Progenitor cell of endocrine pancreas (in vitro differentiated cells): ENCODE measurements around the gene NIM1K. TPM values are rescaled to one million over a fixed set of nuclear protein-coding genes. Genes with fewer than 3 reads are reported as not detected.

ENCODE experiments used
- DNase-seq: peaks from one replicate; pipeline ENCODE4 v3.0.0; 2021; ENCODE audit warnings: low spot score; ENCODE audit not compliant: unreplicated experiment
- H3K27ac Mint-ChIP-seq: 2 replicates; pipeline ENCODE4 v1.8.0; 2021; ENCODE audit warnings: mild to moderate bottlenecking, moderate library complexity, mixed read lengths
- H3K27me3 Mint-ChIP-seq: 2 replicates; pipeline ENCODE4 v1.8.0; 2021; ENCODE audit warnings: mixed read lengths
- H3K36me3 Mint-ChIP-seq: 2 replicates; pipeline ENCODE4 v1.8.0; 2022; ENCODE audit warnings: mixed read lengths; ENCODE audit not compliant: insufficient read depth
- H3K4me1 Mint-ChIP-seq: 2 replicates; pipeline ENCODE4 v1.8.0; 2021; ENCODE audit warnings: low read depth, mixed read lengths
- H3K4me3 Mint-ChIP-seq: 2 replicates; pipeline ENCODE4 v1.8.0; 2021; ENCODE audit warnings: low read depth, mild to moderate bottlenecking, moderate library complexity, mixed read lengths
- H3K9me3 Mint-ChIP-seq: 2 replicates; pipeline ENCODE4 v1.8.0; 2021; ENCODE audit warnings: low read depth, mixed read lengths
- total RNA-seq: library from RNA; stranded (reverse); gene quantifications from 2 replicates; pipeline ENCODE4 v1.2.1, GENCODE V29; 2021
- TF ChIP-seq, protein P1 (sequence below): fragments of 200-600 bp; sonication (generic); IDR thresholded peaks from one replicate; pipeline ENCODE4 v1.5.0; 2021; ENCODE audit warnings: antibody characterized with exemption, mild to moderate bottlenecking; ENCODE audit not compliant: unreplicated experiment

NIM1K gene
- total RNA-seq, 1 donor from 2014 or later: 0.19 TPM

GRCh38 chr5:43244823-43245565 lies 53.0 kb downstream of the NIM1K start:
- peaks cover 6% of the 10 kb centered on the region for H3K27me3 Mint-ChIP-seq
- H3K4me1 Mint-ChIP-seq: no peaks in the 10 kb centered on the region
- no peaks in the 10 kb centered on the region for H3K9me3 Mint-ChIP-seq
- no peak overlapping the region for H3K27ac Mint-ChIP-seq
- no peak overlapping the region for H3K4me3 Mint-ChIP-seq
- TF ChIP-seq, protein P1, sequence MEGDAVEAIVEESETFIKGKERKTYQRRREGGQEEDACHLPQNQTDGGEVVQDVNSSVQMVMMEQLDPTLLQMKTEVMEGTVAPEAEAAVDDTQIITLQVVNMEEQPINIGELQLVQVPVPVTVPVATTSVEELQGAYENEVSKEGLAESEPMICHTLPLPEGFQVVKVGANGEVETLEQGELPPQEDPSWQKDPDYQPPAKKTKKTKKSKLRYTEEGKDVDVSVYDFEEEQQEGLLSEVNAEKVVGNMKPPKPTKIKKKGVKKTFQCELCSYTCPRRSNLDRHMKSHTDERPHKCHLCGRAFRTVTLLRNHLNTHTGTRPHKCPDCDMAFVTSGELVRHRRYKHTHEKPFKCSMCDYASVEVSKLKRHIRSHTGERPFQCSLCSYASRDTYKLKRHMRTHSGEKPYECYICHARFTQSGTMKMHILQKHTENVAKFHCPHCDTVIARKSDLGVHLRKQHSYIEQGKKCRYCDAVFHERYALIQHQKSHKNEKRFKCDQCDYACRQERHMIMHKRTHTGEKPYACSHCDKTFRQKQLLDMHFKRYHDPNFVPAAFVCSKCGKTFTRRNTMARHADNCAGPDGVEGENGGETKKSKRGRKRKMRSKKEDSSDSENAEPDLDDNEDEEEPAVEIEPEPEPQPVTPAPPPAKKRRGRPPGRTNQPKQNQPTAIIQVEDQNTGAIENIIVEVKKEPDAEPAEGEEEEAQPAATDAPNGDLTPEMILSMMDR: no peak
- H3K36me3 Mint-ChIP-seq: no peaks in the 10 kb centered on the region
- no peak for DNase-seq

- Mint-ChIP-seq H3K36me3 (no peaks in the 10 kb centered on the region), H3K27ac (no peak overlapping the region), H3K4me1 (no peaks in the 10 kb centered on the region), H3K4me3 (no peak overlapping the region), H3K9me3 (no peaks in the 10 kb centered on the region), H3K27me3 (peaks cover 10% of the 10 kb centered on the region)
- TF ChIP-seq, protein P1: no peak
- DNase-seq: no peak
Measured at GRCh38 chr5:43245724-43246385, 53.8 kb downstream of the NIM1K start.

DNA sequence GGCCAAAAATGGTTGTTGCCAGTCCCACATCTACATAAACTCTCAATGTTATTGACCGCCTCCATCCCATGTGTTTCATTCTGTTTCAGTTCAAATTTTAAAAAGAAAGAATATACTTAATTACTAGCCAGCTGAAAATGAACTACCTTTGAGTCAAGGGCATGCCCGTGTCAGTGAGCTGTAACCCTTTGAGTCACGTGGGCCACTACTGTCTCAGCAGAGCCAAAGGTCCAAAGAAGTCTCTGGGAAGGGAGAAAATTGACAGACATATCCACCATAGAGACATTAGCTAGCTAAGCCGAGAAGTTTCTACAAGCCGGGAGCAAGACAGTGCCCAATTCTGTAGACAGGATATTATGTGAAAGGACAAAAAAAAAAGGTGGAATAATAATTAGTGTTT lies 59.7 kb downstream of the NIM1K start:
- no peak overlapping the region for H3K27ac Mint-ChIP-seq
- no peak for DNase-seq
- no peaks in the 10 kb centered on the region for H3K9me3 Mint-ChIP-seq
- H3K36me3 Mint-ChIP-seq: no peaks in the 10 kb centered on the region
- peaks cover 8% of the 10 kb centered on the region for H3K4me1 Mint-ChIP-seq
- TF ChIP-seq, protein P1: no peak
- no peak overlapping the region for H3K4me3 Mint-ChIP-seq
- peaks cover 23% of the 10 kb centered on the region for H3K27me3 Mint-ChIP-seq

DNA sequence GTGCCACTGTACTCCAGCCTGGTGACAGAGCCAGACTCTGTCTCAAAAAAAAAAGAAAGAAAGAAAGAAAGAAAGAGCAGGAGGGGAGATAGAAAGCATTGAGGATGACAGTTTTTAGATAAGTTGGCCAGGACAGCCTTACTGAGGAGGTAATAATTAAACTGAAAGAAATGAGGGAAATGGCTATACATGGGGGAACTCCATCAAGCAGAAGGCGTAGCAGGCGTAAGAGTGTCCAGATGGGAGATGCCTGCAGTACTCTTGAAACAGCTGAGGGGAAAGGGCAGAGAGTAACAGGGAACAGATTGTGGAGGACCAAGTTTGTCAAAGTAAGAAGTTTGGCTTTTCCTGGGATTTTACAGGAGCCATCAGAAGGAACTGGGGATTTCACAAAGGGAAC lies 63.7 kb downstream of the NIM1K start:
- no peak for DNase-seq
- TF ChIP-seq, protein P1: no peak
- peaks cover 17% of the 10 kb centered on the region for H3K27me3 Mint-ChIP-seq
- H3K4me3 Mint-ChIP-seq: no peak overlapping the region
- peaks cover 8% of the 10 kb centered on the region for H3K4me1 Mint-ChIP-seq
- peaks cover 4% of the 10 kb centered on the region for H3K9me3 Mint-ChIP-seq
- no peaks in the 10 kb centered on the region for H3K36me3 Mint-ChIP-seq
- no peak overlapping the region for H3K27ac Mint-ChIP-seq

DNA sequence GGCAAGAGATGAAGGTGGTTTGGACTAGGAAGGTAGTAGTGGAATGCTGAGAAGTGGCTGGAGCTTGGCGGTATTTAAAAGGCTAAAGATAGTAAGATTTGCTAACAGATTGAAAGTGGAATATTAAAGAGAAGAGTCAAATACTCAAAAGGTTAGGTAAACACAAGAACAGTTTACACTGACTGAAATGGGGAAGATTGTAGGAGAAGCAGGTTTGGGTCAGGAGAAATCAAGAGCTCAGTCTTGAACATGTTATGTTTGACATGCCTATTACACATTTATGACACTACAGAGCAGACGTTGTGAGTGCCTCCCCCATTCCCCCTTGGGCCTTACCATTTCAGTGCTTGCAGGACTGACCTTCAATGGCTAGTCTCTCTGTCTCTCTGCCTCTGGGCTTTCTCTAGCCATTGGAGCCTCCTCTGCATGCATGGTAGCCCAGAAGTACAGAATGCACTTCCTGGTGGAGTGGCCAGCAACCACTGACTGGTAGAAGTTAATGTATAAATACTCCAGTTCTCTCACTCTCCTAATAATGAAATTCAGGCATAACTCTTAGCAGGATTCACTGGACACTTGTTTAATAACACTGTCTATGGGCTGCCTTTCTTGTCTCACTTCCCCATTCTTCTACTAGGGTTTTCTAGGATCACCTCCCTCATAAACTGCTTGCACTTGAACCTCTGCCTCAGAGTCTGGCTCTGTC lies 64.4 kb downstream of the NIM1K start:
- Mint-ChIP-seq H3K36me3 (no peaks in the 10 kb centered on the region), H3K4me3 (no peak overlapping the region), H3K9me3 (peaks cover 4% of the 10 kb centered on the region), H3K27ac (no peak overlapping the region), H3K27me3 (peaks cover 17% of the 10 kb centered on the region), H3K4me1 (peaks cover 8% of the 10 kb centered on the region)
- no peak for DNase-seq
- TF ChIP-seq, protein P1: no peak
